ENCODE measurements around the gene COX20. TPM values are rescaled to one million over a fixed set of nuclear protein-coding genes. Genes with fewer than 3 reads are reported as not detected.

The COX20 gene
- total and polyA plus RNA-seq, 2 of the 13 experiments (the other 11 are each of a cell fraction or from before 2014, with no cell fraction given) = 34.4 to 95.8 TPM

DNA sequence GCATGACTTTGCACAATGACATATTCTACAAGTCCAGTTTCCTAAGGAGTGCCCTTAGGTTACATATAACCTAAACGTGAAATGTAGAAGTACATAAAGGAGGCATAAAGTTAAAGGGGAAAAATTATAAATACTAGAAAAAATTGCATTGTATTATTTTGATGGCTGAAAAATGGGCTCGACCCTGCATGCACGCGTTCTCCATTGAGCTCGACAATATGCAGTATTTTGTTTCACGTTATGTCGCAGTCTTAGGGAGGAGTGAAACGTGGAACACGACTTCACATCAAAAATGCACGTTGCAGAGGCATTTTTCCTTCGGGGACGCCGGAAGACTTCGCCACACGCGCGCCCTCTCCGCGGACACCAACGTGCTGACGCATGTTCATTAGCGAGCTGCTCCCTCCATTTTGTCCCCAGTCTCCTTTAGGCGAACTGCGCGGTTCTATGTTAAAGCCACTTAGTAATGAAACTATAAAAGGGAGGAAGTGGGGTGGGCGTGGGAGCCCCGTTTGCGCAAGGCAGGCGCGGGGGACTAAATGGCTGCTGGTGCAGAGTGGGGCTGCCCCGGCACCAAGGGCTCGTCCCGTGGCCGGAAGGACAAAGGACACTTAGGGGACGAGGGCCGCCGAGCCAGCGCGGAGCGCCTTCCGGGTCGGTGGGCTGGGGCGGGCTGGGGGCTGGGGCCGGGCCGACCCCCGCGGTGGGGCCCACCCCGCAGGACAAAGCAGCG is 749 bp upstream of the COX20 start (continued):
- TF ChIP-seq MAFK (conservative IDR thresholded peaks at IDR 0.05 in 1 of 2, IDR thresholded peaks at IDR 0.05 in 1 of 2; ENCODE audit: low read length in 2 of 2) = peak; percentile 12 to 41; a peak in 1 of 4 replicates
- no peak for TF ChIP-seq RBAK (CRISPR knock-in tag; IDR thresholded peaks at IDR 0.05)
- no peak for TF ChIP-seq NONO (IDR thresholded peaks at IDR 0.05)
- TF ChIP-seq NONO (CRISPR knock-in tag; conservative IDR thresholded peaks at IDR 0.05) = peak; percentile 74; the same call in 1 of the 2 replicates
- TF ChIP-seq, protein P1, sequence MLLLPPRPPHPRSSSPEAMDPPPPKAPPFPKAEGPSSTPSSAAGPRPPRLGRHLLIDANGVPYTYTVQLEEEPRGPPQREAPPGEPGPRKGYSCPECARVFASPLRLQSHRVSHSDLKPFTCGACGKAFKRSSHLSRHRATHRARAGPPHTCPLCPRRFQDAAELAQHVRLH (CRISPR knock-in tag; IDR thresholded peaks at IDR 0.05; ENCODE audit: borderline replicate concordance, low read depth) = no peak
- peak; percentile 67 for TF ChIP-seq ZNF331 (CRISPR knock-in tag; IDR thresholded peaks at IDR 0.05)
- TF ChIP-seq, protein P2, sequence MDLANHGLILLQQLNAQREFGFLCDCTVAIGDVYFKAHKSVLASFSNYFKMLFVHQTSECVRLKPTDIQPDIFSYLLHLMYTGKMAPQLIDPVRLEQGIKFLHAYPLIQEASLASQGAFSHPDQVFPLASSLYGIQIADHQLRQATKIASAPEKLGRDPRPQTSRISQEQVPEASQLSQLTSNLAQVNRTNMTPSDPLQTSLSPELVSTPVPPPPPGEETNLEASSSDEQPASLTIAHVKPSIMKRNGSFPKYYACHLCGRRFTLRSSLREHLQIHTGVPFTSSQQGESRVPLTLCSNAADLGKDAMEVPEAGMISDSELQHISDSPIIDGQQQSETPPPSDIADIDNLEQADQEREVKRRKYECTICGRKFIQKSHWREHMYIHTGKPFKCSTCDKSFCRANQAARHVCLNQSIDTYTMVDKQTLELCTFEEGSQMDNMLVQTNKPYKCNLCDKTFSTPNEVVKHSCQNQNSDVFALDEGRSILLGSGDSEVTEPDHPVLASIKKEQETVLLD (CRISPR knock-in tag; IDR thresholded peaks at IDR 0.05; ENCODE audit: low read depth) = no peak
- TF ChIP-seq SALL1 (CRISPR knock-in tag; IDR thresholded peaks at IDR 0.05) = peak; percentile 94
- TF ChIP-seq HMG20B (CRISPR knock-in tag; conservative IDR thresholded peaks at IDR 0.05) = peak; percentile 71; the same call in 1 of the 2 replicates
- peak; percentile 6 for TF ChIP-seq ZFP36 (IDR thresholded peaks at IDR 0.05; ENCODE audit: borderline replicate concordance, low read depth, low read length, partially characterized antibody)
- TF ChIP-seq MAF1 (CRISPR knock-in tag; IDR thresholded peaks at IDR 0.05; ENCODE audit: borderline replicate concordance) = peak; percentile 28; the same call in 1 of the 2 replicates
- TF ChIP-seq, protein P3, sequence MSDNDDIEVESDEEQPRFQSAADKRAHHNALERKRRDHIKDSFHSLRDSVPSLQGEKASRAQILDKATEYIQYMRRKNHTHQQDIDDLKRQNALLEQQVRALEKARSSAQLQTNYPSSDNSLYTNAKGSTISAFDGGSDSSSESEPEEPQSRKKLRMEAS (IDR thresholded peaks at IDR 0.05) = peak; percentile 82
- peak; percentile 43 for TF ChIP-seq ATF1 (CRISPR knock-in tag; IDR thresholded peaks at IDR 0.05)
- TF ChIP-seq ZFX (CRISPR knock-in tag; IDR thresholded peaks at IDR 0.05; ENCODE audit: low read depth) = peak; percentile 39
- peak; percentile 82 for TF ChIP-seq HNF4G (IDR thresholded peaks at IDR 0.05; ENCODE audit: borderline replicate concordance, low read depth, low read length)
- TF ChIP-seq HNF4G (CRISPR knock-in tag; IDR thresholded peaks at IDR 0.05; ENCODE audit: borderline replicate concordance, low read depth) = peak; percentile 88; the same call in 1 of the 2 replicates
- TF ChIP-seq, protein P4, sequence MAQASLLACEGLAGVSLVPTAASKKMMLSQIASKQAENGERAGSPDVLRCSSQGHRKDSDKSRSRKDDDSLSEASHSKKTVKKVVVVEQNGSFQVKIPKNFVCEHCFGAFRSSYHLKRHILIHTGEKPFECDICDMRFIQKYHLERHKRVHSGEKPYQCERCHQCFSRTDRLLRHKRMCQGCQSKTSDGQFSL (CRISPR knock-in tag; IDR thresholded peaks at IDR 0.05) = peak; percentile 67
- TF ChIP-seq TBL1XR1 (IDR thresholded peaks at IDR 0.05; ENCODE audit: borderline replicate concordance, low read length, partially characterized antibody) = peak; percentile 63
- peak; percentile 28; the same call in 1 of the 2 replicates for TF ChIP-seq ZMAT3 (CRISPR knock-in tag; conservative IDR thresholded peaks at IDR 0.05)
- no peak for TF ChIP-seq MED8 (CRISPR knock-in tag; IDR thresholded peaks at IDR 0.05; ENCODE audit: insufficient replicate concordance)
- TF ChIP-seq ZNF674 (CRISPR knock-in tag; IDR thresholded peaks at IDR 0.05; ENCODE audit: low read depth) = no peak
- TF ChIP-seq KLF13 (CRISPR knock-in tag; IDR thresholded peaks at IDR 0.05) = 0 out of 2 replicates have a peak, but pooled peaks have one; percentile 4
- TF ChIP-seq ZNF180 (CRISPR knock-in tag; IDR thresholded peaks at IDR 0.05; ENCODE audit: borderline replicate concordance, low read depth) = no peak
- no peak for TF ChIP-seq MATR3 (CRISPR knock-in tag; IDR thresholded peaks at IDR 0.05)
- peak; percentile 93 for TF ChIP-seq POLR2G (IDR thresholded peaks at IDR 0.05; ENCODE audit: low read depth, low read length)
- no peak for TF ChIP-seq ATAD3A (CRISPR knock-in tag; IDR thresholded peaks at IDR 0.05)
- no peak for TF ChIP-seq DNMT1 (CRISPR knock-in tag; IDR thresholded peaks at IDR 0.05)
- TF ChIP-seq ZNF382 (CRISPR knock-in tag; IDR thresholded peaks at IDR 0.05; ENCODE audit: borderline replicate concordance) = no peak
- TF ChIP-seq TAF1 (CRISPR knock-in tag; IDR thresholded peaks at IDR 0.05) = peak; percentile 83
- 0 out of 2 replicates have a peak, but pooled peaks have one; percentile 34 for TF ChIP-seq RFXANK (CRISPR knock-in tag; IDR thresholded peaks at IDR 0.05)
- TF ChIP-seq GATA4 (IDR thresholded peaks at IDR 0.05; ENCODE audit: borderline replicate concordance, low read depth) = peak; percentile 54; the same call in 1 of the 2 replicates

Data from HepG2 (cell line).